ENCODE results near the gene CRYBA1. TPM values are rescaled to one million over a fixed set of nuclear protein-coding genes. Genes with fewer than 3 reads are reported as not detected.

CRYBA1 gene
- total and polyA plus RNA-seq, 2 of the 8 experiments (the other 6 are each of a cell fraction or from before 2014, with no cell fraction given), result not detected

DNA sequence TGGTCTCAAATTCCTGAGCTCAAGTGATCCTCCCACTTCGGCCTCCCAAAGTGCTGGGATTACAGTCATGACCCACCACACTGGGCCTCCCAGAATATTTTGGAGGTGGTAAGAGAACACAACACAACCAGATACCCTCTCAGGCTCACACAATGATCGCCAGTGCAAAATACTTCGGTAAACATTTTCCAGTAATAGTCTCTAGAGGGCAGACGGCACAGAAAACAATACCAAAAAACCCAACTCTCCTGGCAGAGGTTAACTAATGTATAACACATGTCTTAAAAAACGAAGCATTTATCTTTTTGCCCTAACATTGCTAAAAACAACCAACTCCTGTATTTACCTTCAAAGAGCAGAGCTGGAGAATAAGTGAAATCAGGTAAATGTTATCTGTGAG lies 36.8 kb downstream of the CRYBA1 start:
- DNase-seq (ENCODE audit: low read depth in 1 of 2, low spot score in 2 of 2) (no peak), FAIRE-seq (no peak)
- Histone ChIP-seq H2BK15ac (ENCODE audit: low read length) (no peak overlapping the region), H2BK12ac (ENCODE audit: low read depth, low read length) (no peak overlapping the region), H2BK20ac (ENCODE audit: low read length) (no peak overlapping the region), H3K18ac (ENCODE audit: extremely low read depth, low read length) (no peak overlapping the region), H3K9ac (replicated peaks in 1 of 4; ENCODE audit: extremely low read depth in 1 of 4, low read depth in 3 of 4, low read length in 3 of 4) (no peak overlapping the region), H3K4me1 (replicated peaks in 1 of 4; ENCODE audit: control insufficient read depth in 3 of 4, insufficient read depth in 4 of 4, low read length in 3 of 4) (no peaks in the 10 kb centered on the region), H3K14ac (ENCODE audit: insufficient read length) (no peak overlapping the region), H3K56ac (replicated peaks; ENCODE audit: insufficient read length, low read depth, low read length) (no peak overlapping the region), H2BK5ac (ENCODE audit: low read depth, low read length) (no peak overlapping the region), H3K79me1 (ENCODE audit: low read depth, low read length) (peaks cover 7% of the 10 kb centered on the region), H2BK120ac (replicated peaks; ENCODE audit: low read depth, low read length) (no peak overlapping the region), H4K8ac (ENCODE audit: extremely low read depth, insufficient read depth, low read length) (no peak overlapping the region), H2AK5ac (ENCODE audit: low read depth, low read length) (no peak overlapping the region), H3K27ac (ENCODE audit: low read depth, low read length) (no peak overlapping the region), H2AFZ (ENCODE audit: low read length) (no peak overlapping the region), H3K4me3 (ENCODE audit: extremely low read depth in 1 of 4, insufficient read depth in 2 of 4, low read depth in 3 of 4, low read length in 4 of 4) (peak overlapping the region in 1 of 4 experiments; percentile 1; a peak in 1 of 8 replicates), H3K4ac (replicated peaks; ENCODE audit: insufficient read length, low read depth, low read length) (no peak overlapping the region), H3K23ac (ENCODE audit: insufficient read length) (no peak overlapping the region), H3K27me3 (replicated peaks in 1 of 4; ENCODE audit: control insufficient read depth in 3 of 4, extremely low read depth in 1 of 4, insufficient read depth in 3 of 4, low read length in 3 of 4) (no peaks in the 10 kb centered on the region), H3K4me2 (ENCODE audit: insufficient read depth in 1 of 2, low read depth in 2 of 2, low read length in 2 of 2) (no peak overlapping the region; a peak in 1 of 4 replicates), H3K36me3 (ENCODE audit: control insufficient read depth in 2 of 4, insufficient read depth in 4 of 4, low read length in 3 of 4) (peaks cover 26 to 88% (median 50%) of the 10 kb centered on the region in 4 experiments), H4K91ac (replicated peaks; ENCODE audit: insufficient read length, low read length) (no peak overlapping the region), H4K20me1 (replicated peaks in 1 of 2; ENCODE audit: control insufficient read depth in 1 of 2, insufficient read depth in 2 of 2, low read length in 2 of 2) (peaks cover 46% of the 10 kb centered on the region in 2 experiments), H3K23me2 (ENCODE audit: low read depth, low read length) (no peaks in the 10 kb centered on the region), H4K5ac (ENCODE audit: insufficient read length, low read depth, low read length) (no peak overlapping the region), H3K79me2 (ENCODE audit: control insufficient read depth in 1 of 2, insufficient read depth in 2 of 2, low read length in 2 of 2) (peaks cover 78 to 98% of the 10 kb centered on the region in 2 experiments), H3K9me3 (ENCODE audit: insufficient read depth in 2 of 2, low read depth in 1 of 2, low read length in 1 of 2) (no peaks in the 10 kb centered on the region)
- ChIA-PET POLR2A (ENCODE audit: partially characterized antibody) (interaction anchor here (2.4 to 9.7 kb wide), 2 partner anchors 8 to 10 kb away, joined by 8 to 83 read pairs; partner anchors contain the start of gene NUFIP2), CTCF (ENCODE audit: partially characterized antibody) (interaction anchor here (0.9 kb wide), 1 partner anchor 14 kb away, joined by 3 read pairs; no protein-coding TSS in a partner anchor)
- WGBS, 2 experiments (ENCODE audit: extremely low coverage in 1 of 2, insufficient coverage in 1 of 2, insufficient read length in 1 of 2, insufficient replicate concordance in 2 of 2, low coverage in 1 of 2, low lambda C conversion rate in 2 of 2, missing lambda C conversion rate in 1 of 2), result 90% methylated on average over 5 of the region's 5 CpGs; no CpG with 5 or more reads in 1 of the 2 experiments
- TF ChIP-seq CEBPB (IDR thresholded peaks at IDR 0.05; ENCODE audit: low read depth, low read length) (no peak), RNF2 (IDR thresholded peaks at IDR 0.05; ENCODE audit: borderline replicate concordance, low read depth, low read length, missing control alignments, poor library complexity, severe bottlenecking) (no peak), POLR2A (IDR thresholded peaks at IDR 0.05; ENCODE audit: control extremely low read depth in 1 of 2, low read depth in 2 of 2, low read length in 2 of 2) (no peak), EZH2 (IDR thresholded peaks at IDR 0.05; ENCODE audit: low read depth, low read length, severe bottlenecking) (no peak), JUN (IDR thresholded peaks at IDR 0.05; ENCODE audit: low read depth, low read length) (no peak), JUND (IDR thresholded peaks at IDR 0.05; ENCODE audit: low read length) (no peak), KDM5A (IDR thresholded peaks at IDR 0.05; ENCODE audit: low read length) (no peak), TCF12 (IDR thresholded peaks at IDR 0.05; ENCODE audit: low read depth, low read length) (no peak), SAP30 (IDR thresholded peaks at IDR 0.05; ENCODE audit: insufficient read depth, insufficient replicate concordance, low read length) (no peak), POU5F1 (IDR thresholded peaks at IDR 0.05; ENCODE audit: low read depth, low read length) (no peak), YY1 (IDR thresholded peaks at IDR 0.05; ENCODE audit: low read depth, low read length) (no peak), CBX8 (IDR thresholded peaks at IDR 0.05; ENCODE audit: borderline replicate concordance, low read depth, low read length) (no peak), CHD1 (IDR thresholded peaks at IDR 0.05; ENCODE audit: low read depth, low read length) (no peak), HDAC6 (IDR thresholded peaks at IDR 0.05; ENCODE audit: low read depth, low read length) (no peak), BRCA1 (IDR thresholded peaks at IDR 0.05; ENCODE audit: low read depth, low read length) (no peak)
